ACC112 (cell line): ENCODE data around the gene POLR2E.
A peak's percentile ranks its signal among the peaks of the same experiment; 100 is the strongest.

Source experiments
- H2AFZ ChIP-seq: fragments of 200-600 bp; sonication (generic); one replicate; pipeline ENCODE4 v1.6.0; 2017; ENCODE audit warnings: antibody characterized with exemption, low read length; ENCODE audit not compliant: unreplicated experiment
- H3K27ac ChIP-seq: fragments of 200-600 bp; sonication (generic); 2 replicates; pipeline ENCODE4 v1.5.1; 2014; ENCODE audit warnings: low read depth, mild to moderate bottlenecking, antibody characterized with exemption, low read length, moderate library complexity
- H3K27me3 ChIP-seq: fragments of 200-600 bp; sonication (generic); 2 replicates; pipeline ENCODE4 v1.6.1; 2014; ENCODE audit warnings: mild to moderate bottlenecking, antibody characterized with exemption, low read length, moderate library complexity, mixed read lengths; ENCODE audit not compliant: insufficient read depth
- H3K36me3 ChIP-seq: fragments of 200-600 bp; sonication (generic); 2 replicates; pipeline ENCODE4 v1.6.1; 2016; ENCODE audit warnings: mild to moderate bottlenecking, antibody characterized with exemption, low read length, moderate library complexity, mixed read lengths; ENCODE audit not compliant: insufficient read depth
- H3K4me1 ChIP-seq: fragments of 200-600 bp; sonication (generic); one replicate; pipeline ENCODE4 v1.6.1; 2016; ENCODE audit warnings: low read length, mixed read lengths; ENCODE audit not compliant: insufficient read depth, unreplicated experiment, control insufficient read depth
- H3K4me3 ChIP-seq: fragments of 200-600 bp; sonication (generic); 2 replicates; pipeline ENCODE4 v1.5.1; 2014; ENCODE audit warnings: mild to moderate bottlenecking, low read depth, low read length
- H3K79me2 ChIP-seq: fragments of 200-600 bp; sonication (generic); one replicate; pipeline ENCODE4 v1.6.0; 2016; ENCODE audit warnings: low read length; ENCODE audit not compliant: control insufficient read depth, unreplicated experiment, insufficient read depth

The POLR2E gene

GRCh38 chr19:1094978-1095701 is at the start of gene POLR2E:
Gene POLR2E (minus strand): TSS chr19:1095375. CDS start chr19:1095315, 60 bp downstream.
- H3K27me3 ChIP-seq: no peaks in the 10 kb centered on the region
- peaks cover 14% of the 10 kb centered on the region for H3K4me1 ChIP-seq
- H3K36me3 ChIP-seq: no peaks in the 10 kb centered on the region
- H3K4me3 ChIP-seq: peak within 1 kb of the TSS; percentile 98
- H3K79me2 ChIP-seq: peaks cover 27% of the 10 kb centered on the region
- H2AFZ ChIP-seq: peak within 1 kb of the TSS; percentile 14
- peak within 1 kb of the TSS; percentile 57; the same call in 1 of the 2 replicates for H3K27ac ChIP-seq

- H3K27ac ChIP-seq: no peak overlapping the region
- H2AFZ ChIP-seq: no peak overlapping the region
- no peaks in the 10 kb centered on the region for H3K4me1 ChIP-seq
- H3K4me3 ChIP-seq: no peak overlapping the region
- peaks cover 16% of the 10 kb centered on the region; the same call in 1 of the 2 replicates for H3K36me3 ChIP-seq
- H3K27me3 ChIP-seq: no peaks in the 10 kb centered on the region
- H3K79me2 ChIP-seq: no peaks in the 10 kb centered on the region
These were observed 49.6 kb upstream of the POLR2E start for GRCh38 chr19:1144741-1145140.

- Histone ChIP-seq H3K27ac (no peak overlapping the region), H3K27me3 (no peaks in the 10 kb centered on the region), H3K4me3 (no peak overlapping the region), H2AFZ (no peak overlapping the region), H3K79me2 (no peaks in the 10 kb centered on the region), H3K36me3 (peaks cover 16% of the 10 kb centered on the region; the same call in 1 of the 2 replicates), H3K4me1 (no peaks in the 10 kb centered on the region)
These were observed 48.7 kb upstream of the POLR2E start for GRCh38 chr19:1143828-1144399.

DNA sequence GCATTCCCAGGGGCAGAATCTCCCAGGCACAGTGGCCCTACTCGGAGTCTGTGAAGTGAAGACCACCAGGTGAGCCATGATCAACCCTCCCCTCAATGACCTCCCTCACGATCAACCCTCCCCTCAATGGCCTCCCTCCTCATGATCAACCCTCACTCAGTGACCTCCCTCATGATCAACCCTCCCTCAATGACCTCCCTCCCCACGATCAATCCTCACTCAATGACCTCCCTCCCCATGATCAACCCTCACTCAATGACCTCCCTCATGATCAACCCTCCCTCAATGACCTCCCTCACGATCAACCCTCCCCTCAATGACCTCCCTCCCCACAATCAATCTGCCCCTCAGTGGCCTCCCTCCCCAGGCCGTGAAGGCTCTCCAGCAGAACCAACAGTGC is 46.8 kb upstream of the POLR2E start:
- Histone ChIP-seq H3K36me3 (peaks cover 16% of the 10 kb centered on the region; the same call in 1 of the 2 replicates), H3K27me3 (no peaks in the 10 kb centered on the region), H3K4me3 (no peak overlapping the region), H3K4me1 (no peaks in the 10 kb centered on the region), H2AFZ (no peak overlapping the region), H3K27ac (no peak overlapping the region), H3K79me2 (no peaks in the 10 kb centered on the region)

DNA sequence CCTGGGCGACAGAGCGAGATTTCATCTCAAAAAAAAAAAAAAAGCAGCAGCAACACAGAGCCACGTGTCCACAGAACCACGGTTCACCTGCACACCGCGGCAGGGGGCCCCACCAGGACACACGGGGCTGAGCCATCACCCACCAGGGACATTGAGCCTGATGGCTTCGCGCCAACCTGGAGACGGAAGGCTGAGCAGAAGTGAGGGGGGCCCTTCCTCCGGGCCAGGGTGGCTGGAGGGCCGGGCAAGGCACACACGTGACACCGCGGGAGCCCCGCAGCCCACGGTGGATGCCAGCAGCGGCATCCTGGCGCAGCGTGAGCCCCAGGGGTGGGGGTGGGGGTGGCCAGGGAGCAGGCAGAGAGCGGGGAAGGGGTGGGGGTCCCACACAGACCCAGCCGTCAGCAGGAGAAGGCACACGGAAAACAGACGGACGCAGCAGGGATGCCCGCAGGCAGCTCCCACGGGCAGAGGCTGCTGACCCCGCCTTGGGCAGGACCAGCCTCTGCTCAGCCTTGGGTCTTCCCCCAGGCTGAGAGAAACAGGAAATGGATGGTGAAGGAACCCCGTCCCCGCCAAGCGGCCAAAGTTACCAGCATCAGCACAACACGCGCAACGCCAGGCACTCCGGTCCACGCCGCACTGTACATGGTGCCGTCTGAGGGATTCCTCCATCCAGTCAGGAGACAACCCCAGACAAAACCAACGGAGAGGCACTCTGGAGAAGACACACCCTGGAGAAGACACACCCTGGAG is 45.3 kb upstream of the POLR2E start:
- H3K27me3 ChIP-seq: no peaks in the 10 kb centered on the region
- H3K4me3 ChIP-seq: no peak overlapping the region
- no peak overlapping the region for H3K27ac ChIP-seq
- H3K36me3 ChIP-seq: peaks cover 13% of the 10 kb centered on the region; the same call in 1 of the 2 replicates
- H3K79me2 ChIP-seq: no peaks in the 10 kb centered on the region
- H2AFZ ChIP-seq: no peak overlapping the region
- no peaks in the 10 kb centered on the region for H3K4me1 ChIP-seq

GRCh38 chr19:1139126-1139525 is 44.0 kb upstream of the POLR2E start:
- Histone ChIP-seq H3K79me2 (no peaks in the 10 kb centered on the region), H3K27ac (no peak overlapping the region), H2AFZ (no peak overlapping the region), H3K4me1 (no peaks in the 10 kb centered on the region), H3K36me3 (peaks cover 14% of the 10 kb centered on the region; the same call in 1 of the 2 replicates), H3K27me3 (no peaks in the 10 kb centered on the region), H3K4me3 (no peak overlapping the region)

DNA sequence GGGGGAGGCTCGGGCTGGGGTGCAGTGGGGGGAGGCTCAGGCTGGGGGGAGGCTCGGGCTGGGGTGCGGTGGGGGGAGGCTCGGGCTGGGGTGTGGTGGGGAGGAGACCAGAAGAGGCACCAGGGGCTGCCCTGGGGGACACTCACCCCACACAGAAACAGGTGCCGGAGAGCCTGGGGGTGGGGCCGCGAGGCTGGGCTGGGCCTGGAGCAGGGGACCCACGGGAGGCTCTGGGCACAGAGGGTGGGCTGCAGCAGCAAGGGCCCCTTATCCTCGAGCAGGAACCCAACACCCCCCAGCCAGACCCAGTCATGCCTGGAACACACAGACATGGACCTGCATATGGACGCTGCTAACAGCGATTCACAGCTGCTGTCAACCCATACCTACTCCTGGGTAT is 42.9 kb upstream of the POLR2E start:
- H3K79me2 ChIP-seq: peaks cover 7% of the 10 kb centered on the region
- H3K4me3 ChIP-seq: no peak overlapping the region
- H3K27me3 ChIP-seq: no peaks in the 10 kb centered on the region
- H3K27ac ChIP-seq: no peak overlapping the region
- H2AFZ ChIP-seq: no peak overlapping the region
- H3K4me1 ChIP-seq: no peaks in the 10 kb centered on the region
- H3K36me3 ChIP-seq: peaks cover 20% of the 10 kb centered on the region; the same call in 1 of the 2 replicates

DNA sequence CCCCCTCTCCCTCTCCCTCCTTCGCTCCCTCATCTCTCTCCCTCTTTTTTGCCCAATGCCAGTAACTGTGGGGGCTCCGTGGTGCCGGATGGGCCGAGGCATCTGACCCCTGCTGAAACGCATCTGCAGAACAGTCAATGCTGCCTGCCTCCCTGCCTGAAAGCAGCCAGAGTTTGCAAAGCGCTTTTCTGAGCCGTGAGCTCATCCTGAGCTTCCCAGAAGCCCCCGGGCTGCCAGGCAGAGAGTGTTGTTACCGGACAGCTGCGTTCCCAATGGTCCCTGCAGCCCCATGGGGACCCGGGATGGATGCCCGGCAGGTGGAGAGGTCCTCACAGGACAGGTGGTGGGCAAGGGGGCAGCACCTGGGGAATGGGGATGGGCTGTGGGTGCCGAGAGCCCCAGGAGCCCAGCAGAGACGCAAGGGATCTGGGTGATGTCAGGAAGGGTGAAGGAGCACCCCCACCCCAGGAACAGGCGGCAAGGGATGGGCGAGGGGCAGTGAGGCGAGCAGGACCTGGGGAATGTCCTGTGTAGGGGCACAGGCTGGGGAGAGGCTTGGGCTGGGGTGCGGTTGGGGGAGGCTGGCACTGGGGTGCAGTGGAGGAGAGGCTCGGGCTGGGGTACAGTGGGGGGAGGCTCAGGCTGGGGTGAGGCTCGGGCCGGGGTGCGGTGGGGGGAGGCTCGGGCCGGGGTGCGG is 41.6 kb upstream of the POLR2E start:
- Histone ChIP-seq H3K4me1 (peaks cover 8% of the 10 kb centered on the region), H3K27ac (no peak overlapping the region), H3K4me3 (no peak overlapping the region), H3K27me3 (no peaks in the 10 kb centered on the region), H3K79me2 (peaks cover 12% of the 10 kb centered on the region), H3K36me3 (peaks cover 12% of the 10 kb centered on the region; the same call in 1 of the 2 replicates), H2AFZ (no peak overlapping the region)

DNA sequence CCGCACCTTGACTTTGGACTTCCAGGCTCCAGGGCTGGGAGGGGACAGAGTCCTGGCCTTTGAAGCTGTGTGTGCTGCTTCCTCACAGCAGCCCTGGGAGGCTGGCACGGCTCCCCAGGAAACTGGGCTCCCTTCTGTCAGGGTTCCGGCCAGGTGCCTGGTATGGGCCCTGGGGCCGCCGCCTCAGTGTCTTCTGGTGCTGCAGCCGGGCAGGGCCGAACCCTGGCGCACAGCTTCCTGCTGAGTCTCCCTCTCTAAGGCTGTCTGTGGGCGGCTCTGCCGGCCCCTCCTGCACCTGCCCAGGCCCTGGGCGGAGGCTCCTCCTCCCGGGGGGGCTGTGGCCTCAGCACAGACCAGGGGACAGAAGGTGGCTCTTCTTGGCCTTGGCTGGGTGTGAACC is 41.0 kb upstream of the POLR2E start:
- H2AFZ ChIP-seq: no peak overlapping the region
- H3K27ac ChIP-seq: no peak overlapping the region
- no peak overlapping the region for H3K4me3 ChIP-seq
- H3K4me1 ChIP-seq: peaks cover 8% of the 10 kb centered on the region
- no peaks in the 10 kb centered on the region for H3K27me3 ChIP-seq
- peaks cover 12% of the 10 kb centered on the region; the same call in 1 of the 2 replicates for H3K36me3 ChIP-seq
- peaks cover 18% of the 10 kb centered on the region for H3K79me2 ChIP-seq

DNA sequence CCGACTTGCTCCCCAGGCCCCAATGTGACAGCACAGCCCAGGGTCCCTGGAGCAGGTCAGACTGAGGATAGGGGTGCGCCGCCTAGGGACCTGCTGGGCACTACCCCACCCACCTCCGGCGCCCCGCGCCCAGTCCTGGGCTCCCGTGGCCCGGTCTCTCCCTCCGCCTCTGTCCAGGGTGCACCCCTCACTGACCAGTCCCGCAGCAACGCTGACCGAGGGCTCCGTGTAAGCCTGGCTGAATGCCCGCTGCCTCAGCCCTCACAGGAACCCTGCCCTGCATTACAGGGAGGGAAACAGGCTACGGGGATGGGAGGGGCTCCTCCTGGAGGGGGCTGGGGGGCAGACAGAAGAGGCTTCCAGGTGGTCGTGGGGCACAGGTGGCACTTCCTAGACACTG is 40.3 kb upstream of the POLR2E start:
- H3K79me2 ChIP-seq: peaks cover 25% of the 10 kb centered on the region
- H2AFZ ChIP-seq: no peak overlapping the region
- H3K27ac ChIP-seq: no peak overlapping the region
- no peaks in the 10 kb centered on the region for H3K27me3 ChIP-seq
- H3K4me1 ChIP-seq: peaks cover 8% of the 10 kb centered on the region
- peaks cover 12% of the 10 kb centered on the region; the same call in 1 of the 2 replicates for H3K36me3 ChIP-seq
- H3K4me3 ChIP-seq: no peak overlapping the region
